ENCODE data around the gene HINT1. TPM values are rescaled to one million over a fixed set of nuclear protein-coding genes. Genes with fewer than 3 reads are reported as not detected.

The HINT1 gene
- total and polyA plus RNA-seq, 9 of the 15 experiments (the other 6 are each of a cell fraction or from before 2014, with no cell fraction given): 296 to 1,027 (median 500) TPM

DNA sequence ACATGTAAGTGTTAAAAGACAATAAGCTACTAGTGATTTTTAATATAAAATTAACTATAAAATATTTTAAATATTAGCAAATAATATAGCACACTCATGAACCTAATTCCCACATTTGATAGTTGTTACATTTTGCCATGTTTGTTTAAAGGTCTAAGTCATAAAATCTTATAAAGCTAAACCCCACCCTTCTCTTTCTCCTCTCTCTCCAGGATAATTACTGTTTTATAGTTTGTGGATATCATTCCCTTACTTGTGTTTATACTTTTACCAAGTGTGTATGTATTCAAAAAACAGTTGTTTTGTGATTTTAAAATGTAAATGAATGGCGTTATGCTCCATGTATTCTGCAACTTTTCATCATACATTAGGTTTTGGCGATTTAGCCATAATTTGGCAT lies 39.9 kb upstream of the HINT1 start:
- Histone ChIP-seq H3K9me3 (replicated peaks; ENCODE audit: control insufficient read depth, insufficient read depth, low read depth, low read length) (no peaks in the 10 kb centered on the region), H3K27me3 (ENCODE audit: control insufficient read depth in 2 of 2, insufficient read depth in 2 of 2, low read length in 2 of 2) (no peaks in the 10 kb centered on the region), H3K9ac (ENCODE audit: insufficient read depth in 1 of 2, low read depth in 2 of 2, low read length in 2 of 2) (no peak overlapping the region), H2AFZ (ENCODE audit: low read depth, low read length) (no peak overlapping the region), H3K27ac (ENCODE audit: extremely low read depth, low read depth, low read length) (no peak overlapping the region), H3K4me3 (no peak overlapping the region), H3K36me3 (ENCODE audit: control insufficient read depth, insufficient read depth, low read length) (peaks cover 12% of the 10 kb centered on the region; the same call in 1 of the 3 replicates), H3K9me1 (ENCODE audit: control insufficient read depth, insufficient read depth, low read length) (no peaks in the 10 kb centered on the region), H3K79me2 (ENCODE audit: control insufficient read depth, insufficient read depth, low read length) (no peaks in the 10 kb centered on the region), H3K4me2 (ENCODE audit: insufficient read depth, low read length) (no peak overlapping the region), H3K4me1 (replicated peaks in 1 of 2; ENCODE audit: control insufficient read depth in 2 of 2, insufficient read depth in 2 of 2, low read length in 2 of 2) (no peaks in the 10 kb centered on the region), H4K20me1 (replicated peaks; ENCODE audit: control insufficient read depth, insufficient read depth, low read length) (no peaks in the 10 kb centered on the region)
- in situ Hi-C loops (cut with MboI): no loop called here
- FAIRE-seq (no peak), ATAC-seq (no peak), DNase-seq (ENCODE audit: extremely low read depth in 1 of 4, low spot score in 3 of 4) (no peak)
- BruUV-seq (replicated peaks): no TSS peak
- CTCF ChIA-PET (ENCODE audit: low intra/inter-chr PET ratio): no interaction called here
- POLR2A ChIA-PET: no interaction called here
- intact Hi-C loops (cut with micrococcal nuclease): no loop called here
- TF ChIP-seq, protein P1, sequence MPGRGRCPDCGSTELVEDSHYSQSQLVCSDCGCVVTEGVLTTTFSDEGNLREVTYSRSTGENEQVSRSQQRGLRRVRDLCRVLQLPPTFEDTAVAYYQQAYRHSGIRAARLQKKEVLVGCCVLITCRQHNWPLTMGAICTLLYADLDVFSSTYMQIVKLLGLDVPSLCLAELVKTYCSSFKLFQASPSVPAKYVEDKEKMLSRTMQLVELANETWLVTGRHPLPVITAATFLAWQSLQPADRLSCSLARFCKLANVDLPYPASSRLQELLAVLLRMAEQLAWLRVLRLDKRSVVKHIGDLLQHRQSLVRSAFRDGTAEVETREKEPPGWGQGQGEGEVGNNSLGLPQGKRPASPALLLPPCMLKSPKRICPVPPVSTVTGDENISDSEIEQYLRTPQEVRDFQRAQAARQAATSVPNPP (IDR thresholded peaks at IDR 0.05; ENCODE audit: borderline replicate concordance, insufficient read depth, insufficient read length): no peak
- TF ChIP-seq ESRRA (IDR thresholded peaks at IDR 0.05; ENCODE audit: borderline replicate concordance, low read depth): no peak
- TF ChIP-seq TAF1 (IDR thresholded peaks at IDR 0.05; ENCODE audit: control insufficient read depth, extremely low read depth, insufficient read depth, low read length, severe bottlenecking): no peak
- no peak for TF ChIP-seq GATAD2A (IDR thresholded peaks at IDR 0.05)
- no peak for TF ChIP-seq SMC3 (conservative IDR thresholded peaks at IDR 0.05; ENCODE audit: insufficient read depth, low read depth, low read length)
- TF ChIP-seq, protein P2, sequence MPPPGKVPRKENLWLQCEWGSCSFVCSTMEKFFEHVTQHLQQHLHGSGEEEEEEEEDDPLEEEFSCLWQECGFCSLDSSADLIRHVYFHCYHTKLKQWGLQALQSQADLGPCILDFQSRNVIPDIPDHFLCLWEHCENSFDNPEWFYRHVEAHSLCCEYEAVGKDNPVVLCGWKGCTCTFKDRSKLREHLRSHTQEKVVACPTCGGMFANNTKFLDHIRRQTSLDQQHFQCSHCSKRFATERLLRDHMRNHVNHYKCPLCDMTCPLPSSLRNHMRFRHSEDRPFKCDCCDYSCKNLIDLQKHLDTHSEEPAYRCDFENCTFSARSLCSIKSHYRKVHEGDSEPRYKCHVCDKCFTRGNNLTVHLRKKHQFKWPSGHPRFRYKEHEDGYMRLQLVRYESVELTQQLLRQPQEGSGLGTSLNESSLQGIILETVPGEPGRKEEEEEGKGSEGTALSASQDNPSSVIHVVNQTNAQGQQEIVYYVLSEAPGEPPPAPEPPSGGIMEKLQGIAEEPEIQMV (tag; conservative IDR thresholded peaks at IDR 0.05; ENCODE audit: low read depth): no peak
- TF ChIP-seq CTBP1 (IDR thresholded peaks at IDR 0.05; ENCODE audit: borderline replicate concordance): no peak
- no peak for TF ChIP-seq XRCC5 (IDR thresholded peaks at IDR 0.05; ENCODE audit: low read depth, low read length)
- no peak for TF ChIP-seq TSC22D4 (tag; IDR thresholded peaks at IDR 0.05)
- no peak for TF ChIP-seq TCFL5 (CRISPR knock-in tag; conservative IDR thresholded peaks at IDR 0.05)
- TF ChIP-seq, protein P3, sequence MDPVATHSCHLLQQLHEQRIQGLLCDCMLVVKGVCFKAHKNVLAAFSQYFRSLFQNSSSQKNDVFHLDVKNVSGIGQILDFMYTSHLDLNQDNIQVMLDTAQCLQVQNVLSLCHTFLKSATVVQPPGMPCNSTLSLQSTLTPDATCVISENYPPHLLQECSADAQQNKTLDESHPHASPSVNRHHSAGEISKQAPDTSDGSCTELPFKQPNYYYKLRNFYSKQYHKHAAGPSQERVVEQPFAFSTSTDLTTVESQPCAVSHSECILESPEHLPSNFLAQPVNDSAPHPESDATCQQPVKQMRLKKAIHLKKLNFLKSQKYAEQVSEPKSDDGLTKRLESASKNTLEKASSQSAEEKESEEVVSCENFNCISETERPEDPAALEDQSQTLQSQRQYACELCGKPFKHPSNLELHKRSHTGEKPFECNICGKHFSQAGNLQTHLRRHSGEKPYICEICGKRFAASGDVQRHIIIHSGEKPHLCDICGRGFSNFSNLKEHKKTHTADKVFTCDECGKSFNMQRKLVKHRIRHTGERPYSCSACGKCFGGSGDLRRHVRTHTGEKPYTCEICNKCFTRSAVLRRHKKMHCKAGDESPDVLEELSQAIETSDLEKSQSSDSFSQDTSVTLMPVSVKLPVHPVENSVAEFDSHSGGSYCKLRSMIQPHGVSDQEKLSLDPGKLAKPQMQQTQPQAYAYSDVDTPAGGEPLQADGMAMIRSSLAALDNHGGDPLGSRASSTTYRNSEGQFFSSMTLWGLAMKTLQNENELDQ (CRISPR knock-in tag; IDR thresholded peaks at IDR 0.05; ENCODE audit: borderline replicate concordance): no peak
- TF ChIP-seq, protein P4, sequence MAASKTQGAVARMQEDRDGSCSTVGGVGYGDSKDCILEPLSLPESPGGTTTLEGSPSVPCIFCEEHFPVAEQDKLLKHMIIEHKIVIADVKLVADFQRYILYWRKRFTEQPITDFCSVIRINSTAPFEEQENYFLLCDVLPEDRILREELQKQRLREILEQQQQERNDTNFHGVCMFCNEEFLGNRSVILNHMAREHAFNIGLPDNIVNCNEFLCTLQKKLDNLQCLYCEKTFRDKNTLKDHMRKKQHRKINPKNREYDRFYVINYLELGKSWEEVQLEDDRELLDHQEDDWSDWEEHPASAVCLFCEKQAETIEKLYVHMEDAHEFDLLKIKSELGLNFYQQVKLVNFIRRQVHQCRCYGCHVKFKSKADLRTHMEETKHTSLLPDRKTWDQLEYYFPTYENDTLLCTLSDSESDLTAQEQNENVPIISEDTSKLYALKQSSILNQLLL (CRISPR knock-in tag; IDR thresholded peaks at IDR 0.05; ENCODE audit: borderline replicate concordance): no peak
- no peak for TF ChIP-seq RBM15 (IDR thresholded peaks at IDR 0.05; ENCODE audit: insufficient read depth, low read length)
- WGBS (ENCODE audit: insufficient coverage, low coverage, missing lambda C conversion rate): 39% methylated on average over 2 of the region's 2 CpGs

Measured in K562 (cell line).